HCT116 (cell line): ENCODE data around the gene SLC28A2.
"Not testable (repeated sequence)": the region's sequence is repeated elsewhere in the genome, so short reads cannot be mapped to it uniquely, and the experiment has no call there.

Experiments used
- CEBPB ChIP-seq: IDR thresholded peaks from 2 replicates; pipeline ENCODE4 v1.6.1; 2012; ENCODE audit warnings: low read depth
- EZH2 ChIP-seq: fragments of 200-600 bp; sonication (generic); IDR thresholded peaks from 2 replicates; pipeline ENCODE4 v1.6.1; 2017; ENCODE audit warnings: antibody characterized with exemption, mixed run types
- YY1 ChIP-seq: IDR thresholded peaks from 2 replicates; pipeline ENCODE4 v1.6.1; 2011; ENCODE audit warnings: low read length, low read depth, moderate library complexity, mild to moderate bottlenecking; ENCODE audit not compliant: insufficient replicate concordance; ENCODE audit errors: extremely low read depth
- TF ChIP-seq, protein P1 (sequence below), 3 experiments: fragments of 200-600 bp in 1 of 3; sonication (generic) in 1 of 3; IDR thresholded peaks in 2 of 3; conservative IDR thresholded peaks in 1 of 3; 2 replicates each; pipeline ENCODE4 v1.5.1; 2012 to 2017; ENCODE audit warnings: low read depth in 2 of 3, low read length in 2 of 3, antibody characterized with exemption in 1 of 3, borderline replicate concordance in 1 of 3, control low read depth in 1 of 3, mild to moderate bottlenecking in 1 of 3, mixed read lengths in 1 of 3, mixed run types in 1 of 3, moderate library complexity in 1 of 3; ENCODE audit not compliant: insufficient read depth in 1 of 3

DNA sequence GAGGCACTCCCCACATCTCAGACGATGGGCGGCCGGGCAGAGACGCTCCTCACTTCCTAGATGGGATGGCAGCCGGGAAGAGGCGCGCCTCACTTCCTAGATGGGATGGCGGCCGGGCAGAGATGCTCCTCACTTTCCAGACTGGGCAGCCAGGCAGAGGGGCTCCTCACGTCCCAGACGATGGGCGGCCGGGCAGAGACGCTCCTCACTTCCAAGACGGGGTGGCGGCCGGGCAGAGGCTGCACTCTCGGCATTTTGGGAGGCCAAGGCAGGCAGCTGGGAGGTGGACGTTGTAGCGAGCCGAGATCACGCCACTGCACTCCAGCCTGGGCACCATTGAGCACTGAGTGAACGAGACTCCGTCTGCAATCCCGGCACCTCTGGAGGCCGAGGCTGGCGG is 41.3 kb downstream of the SLC28A2 start:
- TF ChIP-seq, protein P1, sequence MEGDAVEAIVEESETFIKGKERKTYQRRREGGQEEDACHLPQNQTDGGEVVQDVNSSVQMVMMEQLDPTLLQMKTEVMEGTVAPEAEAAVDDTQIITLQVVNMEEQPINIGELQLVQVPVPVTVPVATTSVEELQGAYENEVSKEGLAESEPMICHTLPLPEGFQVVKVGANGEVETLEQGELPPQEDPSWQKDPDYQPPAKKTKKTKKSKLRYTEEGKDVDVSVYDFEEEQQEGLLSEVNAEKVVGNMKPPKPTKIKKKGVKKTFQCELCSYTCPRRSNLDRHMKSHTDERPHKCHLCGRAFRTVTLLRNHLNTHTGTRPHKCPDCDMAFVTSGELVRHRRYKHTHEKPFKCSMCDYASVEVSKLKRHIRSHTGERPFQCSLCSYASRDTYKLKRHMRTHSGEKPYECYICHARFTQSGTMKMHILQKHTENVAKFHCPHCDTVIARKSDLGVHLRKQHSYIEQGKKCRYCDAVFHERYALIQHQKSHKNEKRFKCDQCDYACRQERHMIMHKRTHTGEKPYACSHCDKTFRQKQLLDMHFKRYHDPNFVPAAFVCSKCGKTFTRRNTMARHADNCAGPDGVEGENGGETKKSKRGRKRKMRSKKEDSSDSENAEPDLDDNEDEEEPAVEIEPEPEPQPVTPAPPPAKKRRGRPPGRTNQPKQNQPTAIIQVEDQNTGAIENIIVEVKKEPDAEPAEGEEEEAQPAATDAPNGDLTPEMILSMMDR (IDR thresholded peaks at IDR 0.05 in 2 of 3, conservative IDR thresholded peaks at IDR 0.05 in 1 of 3; ENCODE audit: borderline replicate concordance in 1 of 3, insufficient read depth in 1 of 3, low read depth in 2 of 3, low read length in 2 of 3): not testable (repeated sequence)
- TF ChIP-seq CEBPB, EZH2, YY1: not testable (repeated sequence)
